ENCODE data around the gene IRF8. TPM values are rescaled to one million over a fixed set of nuclear protein-coding genes. Genes with fewer than 3 reads are reported as not detected.

The IRF8 gene
- total RNA-seq, 1 donor from 2014 or later, result 43.1 TPM

DNA sequence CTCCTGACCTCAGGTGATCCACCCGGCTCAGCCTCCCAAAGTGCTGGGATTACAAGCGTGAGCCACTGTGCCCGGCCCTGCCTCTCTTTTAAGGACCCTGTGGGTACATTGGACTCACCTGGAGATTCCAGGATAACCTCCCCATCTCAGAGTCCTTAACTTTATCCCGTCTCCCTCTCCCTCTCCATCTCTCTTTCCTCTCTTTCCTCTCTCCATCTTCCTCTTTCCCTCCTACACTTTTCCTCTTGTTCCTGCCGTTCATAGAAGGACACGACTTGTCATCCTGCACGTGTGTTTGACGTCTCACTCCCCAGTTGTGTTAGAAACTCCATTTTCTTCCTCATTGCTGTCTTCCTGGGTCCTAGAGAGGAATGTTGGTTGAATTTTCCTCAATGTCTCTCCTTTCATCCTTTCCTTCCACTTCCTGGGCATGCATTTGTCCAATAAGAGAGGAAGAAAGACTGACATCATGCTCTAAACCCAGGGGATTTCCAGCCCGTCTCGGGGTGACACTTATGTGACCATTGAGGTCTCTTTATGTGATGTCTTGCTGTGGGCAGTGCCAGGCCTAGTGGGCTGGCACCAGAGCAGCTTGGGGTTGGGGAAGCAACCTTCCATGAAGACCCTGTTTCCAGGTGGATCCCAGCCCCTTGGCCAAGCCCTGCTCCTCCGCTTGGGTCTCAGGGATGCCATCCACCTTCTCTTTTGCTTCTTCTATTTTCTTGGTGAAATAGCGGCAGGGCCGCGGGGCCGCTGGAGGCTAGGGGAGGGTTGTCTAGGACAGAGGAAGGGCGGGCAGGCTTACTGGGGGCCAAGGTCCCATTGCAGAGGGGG lies 39.8 kb upstream of the IRF8 start:
- Histone ChIP-seq H3K27me3 (no peaks in the 10 kb centered on the region), H3K4me3 (no peak overlapping the region), H3K4me1 (no peaks in the 10 kb centered on the region), H3K27ac (no peak overlapping the region), H3K9me3 (no peaks in the 10 kb centered on the region), H3K36me3 (no peaks in the 10 kb centered on the region)
- intact Hi-C loops (cut with DNase I), result no loop called here
- DNase-seq (no peak), ATAC-seq (no peak)
- TF ChIP-seq, protein P1, sequence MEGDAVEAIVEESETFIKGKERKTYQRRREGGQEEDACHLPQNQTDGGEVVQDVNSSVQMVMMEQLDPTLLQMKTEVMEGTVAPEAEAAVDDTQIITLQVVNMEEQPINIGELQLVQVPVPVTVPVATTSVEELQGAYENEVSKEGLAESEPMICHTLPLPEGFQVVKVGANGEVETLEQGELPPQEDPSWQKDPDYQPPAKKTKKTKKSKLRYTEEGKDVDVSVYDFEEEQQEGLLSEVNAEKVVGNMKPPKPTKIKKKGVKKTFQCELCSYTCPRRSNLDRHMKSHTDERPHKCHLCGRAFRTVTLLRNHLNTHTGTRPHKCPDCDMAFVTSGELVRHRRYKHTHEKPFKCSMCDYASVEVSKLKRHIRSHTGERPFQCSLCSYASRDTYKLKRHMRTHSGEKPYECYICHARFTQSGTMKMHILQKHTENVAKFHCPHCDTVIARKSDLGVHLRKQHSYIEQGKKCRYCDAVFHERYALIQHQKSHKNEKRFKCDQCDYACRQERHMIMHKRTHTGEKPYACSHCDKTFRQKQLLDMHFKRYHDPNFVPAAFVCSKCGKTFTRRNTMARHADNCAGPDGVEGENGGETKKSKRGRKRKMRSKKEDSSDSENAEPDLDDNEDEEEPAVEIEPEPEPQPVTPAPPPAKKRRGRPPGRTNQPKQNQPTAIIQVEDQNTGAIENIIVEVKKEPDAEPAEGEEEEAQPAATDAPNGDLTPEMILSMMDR (IDR thresholded peaks at IDR 0.05), result no peak

DNA sequence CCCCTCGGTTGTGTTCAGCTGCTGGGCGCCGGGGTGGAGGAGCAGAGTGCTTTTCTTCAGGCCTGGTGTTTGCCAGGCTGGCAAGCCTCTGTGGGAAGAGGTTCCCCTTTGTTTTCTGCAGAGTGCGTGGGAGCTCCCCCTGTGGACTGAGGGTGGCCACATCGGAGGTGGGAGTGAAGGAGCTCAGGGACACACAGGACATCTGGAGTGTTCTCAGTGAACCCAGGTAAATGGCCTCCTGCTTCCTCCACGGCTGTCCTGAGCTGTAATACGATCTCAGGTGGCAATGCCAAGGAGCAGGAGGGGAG lies 39.2 kb upstream of the IRF8 start:
- ATAC-seq (peak; percentile 54), DNase-seq (no peak)
- H3K27ac ChIP-seq, result no peak overlapping the region
- TF ChIP-seq, protein P1 (IDR thresholded peaks at IDR 0.05), result no peak
- no peaks in the 10 kb centered on the region for H3K9me3 ChIP-seq
- intact Hi-C loops (cut with DNase I), result no loop called here
- no peaks in the 10 kb centered on the region for H3K4me1 ChIP-seq
- no peak overlapping the region for H3K4me3 ChIP-seq
- no peaks in the 10 kb centered on the region for H3K27me3 ChIP-seq
- no peaks in the 10 kb centered on the region for H3K36me3 ChIP-seq

DNA sequence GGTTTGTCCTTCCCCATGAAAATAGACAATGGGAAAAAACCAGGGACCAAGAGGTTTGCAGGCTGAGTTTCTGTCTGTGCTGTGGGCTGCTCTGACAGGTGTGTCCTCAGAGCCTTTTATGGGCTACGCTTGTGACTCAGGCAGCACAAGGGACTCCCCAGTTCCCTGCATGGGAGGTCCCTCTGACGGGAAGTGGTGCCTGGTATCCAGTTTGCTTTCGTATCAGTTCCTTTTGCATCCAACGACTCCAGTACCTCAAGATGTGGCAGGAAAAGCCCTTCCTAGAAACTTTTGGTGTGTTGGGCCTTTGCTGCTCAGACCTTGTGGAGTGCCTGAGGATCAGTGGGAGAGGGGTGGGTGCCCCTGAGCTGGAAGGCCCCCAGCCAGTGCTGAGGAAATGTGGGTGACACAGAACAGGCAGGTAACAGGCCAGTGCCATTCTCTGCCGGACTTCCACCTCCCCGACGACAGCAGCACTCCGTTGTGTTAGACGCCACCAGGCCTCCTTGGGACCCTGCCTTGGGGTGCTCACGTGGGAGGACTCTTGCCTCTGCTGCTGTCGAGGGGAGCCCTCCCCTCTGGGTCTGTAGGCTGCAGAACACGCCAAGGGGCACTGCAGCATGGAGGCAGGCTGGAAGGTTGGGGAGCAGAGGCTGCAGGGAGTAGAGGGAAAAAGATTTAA lies 38.4 kb upstream of the IRF8 start:
- DNase-seq, result no peak
- intact Hi-C loops (cut with DNase I), result no loop called here
- peak; percentile 10 for ATAC-seq

DNA sequence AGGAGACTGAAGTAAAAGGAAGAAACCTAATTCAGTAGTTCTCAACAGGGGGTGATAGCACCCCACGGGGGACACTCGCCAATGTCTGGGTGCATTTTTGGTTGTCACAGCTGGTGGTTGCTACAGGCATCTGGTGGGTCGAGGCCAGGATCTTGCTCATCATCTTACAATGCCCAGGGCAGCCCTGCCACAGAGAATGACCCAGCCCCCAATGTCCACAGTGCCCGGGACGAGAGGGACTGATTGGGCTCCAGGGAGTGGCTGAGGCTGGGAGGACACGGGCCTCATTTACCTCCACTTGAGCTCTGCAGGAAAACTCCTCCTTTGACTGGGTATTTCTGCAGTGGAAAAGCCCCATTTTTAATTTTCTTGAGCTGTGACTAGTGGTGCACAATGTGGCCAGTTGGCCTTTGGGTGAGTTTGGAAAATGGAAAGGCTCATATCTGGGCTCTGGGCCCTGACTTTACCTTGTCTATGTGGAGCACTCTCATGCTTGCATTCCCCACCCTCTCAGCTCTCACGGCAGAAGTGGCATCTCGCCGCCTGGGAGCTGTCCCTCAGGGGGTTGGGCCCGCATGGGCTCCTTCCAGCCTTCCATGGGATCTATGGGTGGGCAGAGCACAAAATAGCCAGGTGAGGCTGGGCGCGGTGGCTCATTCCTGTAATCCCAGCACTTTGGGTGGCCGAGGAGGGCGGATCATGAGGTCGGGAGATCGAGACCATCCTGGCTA lies 37.7 kb upstream of the IRF8 start:
- TF ChIP-seq, protein P1 (IDR thresholded peaks at IDR 0.05), result no peak
- no peaks in the 10 kb centered on the region for H3K27me3 ChIP-seq
- H3K9me3 ChIP-seq, result no peaks in the 10 kb centered on the region
- no peak for DNase-seq
- intact Hi-C loops (cut with DNase I), result no loop called here
- no peak overlapping the region for H3K4me3 ChIP-seq
- no peaks in the 10 kb centered on the region for H3K4me1 ChIP-seq
- ATAC-seq, result peak; percentile 66
- no peaks in the 10 kb centered on the region for H3K36me3 ChIP-seq
- H3K27ac ChIP-seq, result no peak overlapping the region

More for the DNA sequence above, 38.4 kb upstream of the IRF8 start:
- H3K27me3 ChIP-seq, result no peaks in the 10 kb centered on the region
- no peaks in the 10 kb centered on the region for H3K9me3 ChIP-seq
- H3K4me1 ChIP-seq, result no peaks in the 10 kb centered on the region
- no peak overlapping the region for H3K4me3 ChIP-seq
- TF ChIP-seq, protein P1 (IDR thresholded peaks at IDR 0.05), result no peak
- H3K36me3 ChIP-seq, result no peaks in the 10 kb centered on the region
- no peak overlapping the region for H3K27ac ChIP-seq

DNA sequence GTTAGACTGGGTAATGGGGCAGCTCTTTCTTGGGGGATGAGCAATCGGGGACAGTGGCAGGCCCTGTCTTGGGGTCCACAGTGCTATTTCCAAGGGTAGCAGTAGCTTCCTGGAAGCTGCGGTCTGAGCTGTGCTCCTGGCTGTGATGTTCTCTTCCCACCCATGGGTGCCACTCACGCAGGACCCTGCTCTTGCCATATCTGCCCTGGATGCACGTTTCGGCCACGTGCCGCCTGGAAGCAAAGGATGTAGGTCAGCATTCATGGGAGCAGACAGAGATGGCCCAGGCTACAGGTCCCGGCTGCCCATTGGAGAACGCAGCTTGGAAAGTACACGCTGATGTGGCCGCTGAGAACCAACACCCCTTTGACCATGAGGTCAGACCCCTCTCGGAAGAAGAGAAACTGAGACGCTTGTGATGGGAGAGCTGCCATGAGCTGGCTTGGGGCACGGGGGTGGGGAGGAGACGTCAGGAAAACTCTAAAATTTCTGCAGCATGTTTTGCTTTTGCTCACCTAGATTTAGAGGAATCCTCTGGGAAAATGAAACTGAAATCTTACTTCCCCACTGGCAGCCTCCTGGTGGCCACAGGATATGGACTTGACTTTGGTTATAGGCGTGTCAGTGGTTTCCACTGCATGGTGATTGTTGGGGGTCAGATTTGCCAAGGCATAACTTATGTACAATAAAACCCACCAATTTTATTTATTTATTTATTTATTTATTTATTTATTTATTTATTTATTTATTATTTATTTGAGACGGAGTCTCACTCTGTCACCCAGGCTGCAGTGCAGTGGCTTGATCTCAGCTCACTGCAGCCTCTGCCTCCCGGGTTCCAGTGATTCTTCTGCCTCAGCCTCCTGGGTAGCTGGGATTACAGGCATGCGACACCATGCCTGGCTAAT lies 36.2 kb upstream of the IRF8 start:
- no peak overlapping the region for H3K27ac ChIP-seq
- no peak overlapping the region for H3K4me3 ChIP-seq
- H3K36me3 ChIP-seq, result no peaks in the 10 kb centered on the region
- ATAC-seq, result no peak
- no peaks in the 10 kb centered on the region for H3K27me3 ChIP-seq
- H3K9me3 ChIP-seq, result no peaks in the 10 kb centered on the region
- H3K4me1 ChIP-seq, result no peaks in the 10 kb centered on the region
- DNase-seq, result no peak
- TF ChIP-seq, protein P1 (IDR thresholded peaks at IDR 0.05), result no peak
- intact Hi-C loops (cut with DNase I), result no loop called here

Measured in upper lobe of right lung (tissue), 1 donor.